Transverse colon (tissue), 4 donors: ENCODE results near the gene KAT6B. TPM values are rescaled to one million over a fixed set of nuclear protein-coding genes. Genes with fewer than 3 reads are reported as not detected.

Experiments
- DNase-seq: peaks from one replicate; pipeline ENCODE4 v3.0.0-alpha.2; 2019
- H3K27ac ChIP-seq, 4 donors: fragments of 200-600 bp; sonication (generic); 2 replicates each; pipeline ENCODE4 v1.5.1; 2016 to 2018; ENCODE audit warnings: inconsistent platforms in 4 of 4
- H3K27me3 ChIP-seq: fragments of 200-600 bp; sonication (generic); 2 replicates; pipeline ENCODE4 v1.5.1; 2017; ENCODE audit warnings: inconsistent platforms
- H3K36me3 ChIP-seq, 4 donors: fragments of 200-600 bp; sonication (generic); 2 replicates each; pipeline ENCODE4 v1.5.1; 2017 to 2019; ENCODE audit warnings: inconsistent platforms in 4 of 4
- H3K4me1 ChIP-seq, 4 donors: fragments of 200-600 bp; sonication (generic); 2 replicates each; pipeline ENCODE4 v1.5.1; 2017 to 2020; ENCODE audit warnings: inconsistent platforms in 4 of 4
- H3K4me3 ChIP-seq, 4 donors: fragments of 200-600 bp; sonication (generic); 1 replicate in 1 of 4; 2 replicates in 3 of 4; pipeline versions ENCODE4 v1.5.1 to v1.6.1; 2017 to 2019; ENCODE audit warnings: inconsistent platforms in 4 of 4
- H3K9me3 ChIP-seq, 2 donors: fragments of 200-600 bp; sonication (generic); 2 replicates each; pipeline ENCODE4 v1.5.1; 2017 to 2019; ENCODE audit warnings: inconsistent platforms in 2 of 2
- EP300 ChIP-seq: sonication (generic); formaldehyde crosslinking; IDR thresholded peaks from one replicate; pipeline ENCODE4 v1.6.1; 2017; ENCODE audit warnings: antibody characterized with exemption, low read depth
- POLR2A ChIP-seq: fragments of 450-650 bp; IDR thresholded peaks from one replicate; pipeline ENCODE4 v1.6.1; 2016; ENCODE audit warnings: antibody characterized with exemption, mild to moderate bottlenecking, moderate library complexity
- POLR2AphosphoS5 ChIP-seq, 3 donors: sonication (generic); formaldehyde crosslinking; IDR thresholded peaks; one replicate each; pipeline ENCODE4 v1.6.1; 2016; ENCODE audit warnings: antibody characterized with exemption in 3 of 3
- WGBS, 2 donors: methylation state at CpG; one replicate each; pipeline ENCODE4 v1.1.5; 2018; ENCODE audit warnings: low coverage in 1 of 2; 5-methylcytosine and 5-hydroxymethylcytosine counted together
- in situ Hi-C, 4 donors: fragments of 200-750 bp; cut with MboI; loops; one replicate each; pipeline versions ENCODE4 v1.15.0 to v1.15.1; 2017; ENCODE audit warnings: low sequenced_read_pairs in 3 of 4, low pct_ligation_motif_present in 1 of 4, low pct_unique_long_range_greater_than_20kb in 1 of 4
- intact Hi-C: fragments of 100-400 bp; cut with DNase I; formaldehyde crosslinking; loops from one replicate; pipeline ENCODE4 v1.15.1; 2023; ENCODE audit warnings: low total_unique reads
- total RNA-seq, 4 donors: library from RNA; depleted of rRNA; stranded (reverse); fragments of >200 nt; gene quantifications; one replicate each; pipeline ENCODE4 v1.1.0, GENCODE V29; 2016
- TF ChIP-seq, protein P1 (sequence below), 5 experiments: fragments of 200-600 bp in 3 of 5; fragments of 450-650 bp in 2 of 5; sonication (generic) in 3 of 5; IDR thresholded peaks; 1 replicate in 2 of 5; 2 replicates in 3 of 5; pipeline ENCODE4 v1.5.1; 2016 to 2017; ENCODE audit warnings: antibody characterized with exemption in 5 of 5, inconsistent platforms in 3 of 5, mild to moderate bottlenecking in 2 of 5, moderate library complexity in 1 of 5

The KAT6B gene
- total RNA-seq, 4 donors from 2014 or later = 27.3 to 67.0 (median 54.9) TPM

DNA sequence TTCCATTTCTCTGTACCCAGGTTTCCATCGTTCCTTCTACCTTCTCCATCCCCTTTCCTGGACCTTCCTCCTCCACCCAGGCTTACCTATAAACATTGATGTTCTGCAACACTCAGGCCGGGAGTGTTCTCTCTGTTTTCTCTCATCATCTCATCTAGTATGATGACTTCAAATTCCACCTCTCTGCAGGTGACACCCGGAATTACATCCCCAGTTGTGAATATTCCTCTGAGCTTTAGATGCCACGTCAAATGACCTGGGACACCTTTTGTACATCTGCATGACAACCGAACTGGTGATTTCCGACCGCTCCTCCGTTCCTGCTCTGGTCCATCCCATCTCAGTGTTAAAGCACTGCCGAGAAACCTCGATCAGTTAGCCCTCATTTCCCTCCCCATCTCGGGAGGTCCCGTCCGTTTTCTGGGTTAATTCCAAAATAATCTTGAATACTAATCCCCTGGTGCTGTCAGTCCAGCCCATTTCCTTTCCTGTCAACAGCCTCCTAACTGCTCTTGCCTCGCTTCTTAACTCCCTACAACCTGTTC lies 208.4 kb downstream of the KAT6B start:
- 87 to 89% methylated on average over 13 to 14 of the region's 14 CpGs for WGBS, 2 donors
- Histone ChIP-seq H3K4me1 (no peaks in the 10 kb centered on the region), H3K27me3 (no peaks in the 10 kb centered on the region), H3K9me3 (no peaks in the 10 kb centered on the region), H3K36me3 (no peaks in the 10 kb centered on the region), H3K27ac (no peak overlapping the region), H3K4me3 (no peak overlapping the region)
- DNase-seq = no peak
- intact Hi-C loops = no loop called here
- in situ Hi-C loops = no loop called here
- TF ChIP-seq EP300 = no peak
- TF ChIP-seq POLR2AphosphoS5 (IDR thresholded peaks at IDR 0.05) = no peak
- TF ChIP-seq, protein P1, sequence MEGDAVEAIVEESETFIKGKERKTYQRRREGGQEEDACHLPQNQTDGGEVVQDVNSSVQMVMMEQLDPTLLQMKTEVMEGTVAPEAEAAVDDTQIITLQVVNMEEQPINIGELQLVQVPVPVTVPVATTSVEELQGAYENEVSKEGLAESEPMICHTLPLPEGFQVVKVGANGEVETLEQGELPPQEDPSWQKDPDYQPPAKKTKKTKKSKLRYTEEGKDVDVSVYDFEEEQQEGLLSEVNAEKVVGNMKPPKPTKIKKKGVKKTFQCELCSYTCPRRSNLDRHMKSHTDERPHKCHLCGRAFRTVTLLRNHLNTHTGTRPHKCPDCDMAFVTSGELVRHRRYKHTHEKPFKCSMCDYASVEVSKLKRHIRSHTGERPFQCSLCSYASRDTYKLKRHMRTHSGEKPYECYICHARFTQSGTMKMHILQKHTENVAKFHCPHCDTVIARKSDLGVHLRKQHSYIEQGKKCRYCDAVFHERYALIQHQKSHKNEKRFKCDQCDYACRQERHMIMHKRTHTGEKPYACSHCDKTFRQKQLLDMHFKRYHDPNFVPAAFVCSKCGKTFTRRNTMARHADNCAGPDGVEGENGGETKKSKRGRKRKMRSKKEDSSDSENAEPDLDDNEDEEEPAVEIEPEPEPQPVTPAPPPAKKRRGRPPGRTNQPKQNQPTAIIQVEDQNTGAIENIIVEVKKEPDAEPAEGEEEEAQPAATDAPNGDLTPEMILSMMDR (IDR thresholded peaks at IDR 0.05) = no peak
- TF ChIP-seq POLR2A = no peak

DNA sequence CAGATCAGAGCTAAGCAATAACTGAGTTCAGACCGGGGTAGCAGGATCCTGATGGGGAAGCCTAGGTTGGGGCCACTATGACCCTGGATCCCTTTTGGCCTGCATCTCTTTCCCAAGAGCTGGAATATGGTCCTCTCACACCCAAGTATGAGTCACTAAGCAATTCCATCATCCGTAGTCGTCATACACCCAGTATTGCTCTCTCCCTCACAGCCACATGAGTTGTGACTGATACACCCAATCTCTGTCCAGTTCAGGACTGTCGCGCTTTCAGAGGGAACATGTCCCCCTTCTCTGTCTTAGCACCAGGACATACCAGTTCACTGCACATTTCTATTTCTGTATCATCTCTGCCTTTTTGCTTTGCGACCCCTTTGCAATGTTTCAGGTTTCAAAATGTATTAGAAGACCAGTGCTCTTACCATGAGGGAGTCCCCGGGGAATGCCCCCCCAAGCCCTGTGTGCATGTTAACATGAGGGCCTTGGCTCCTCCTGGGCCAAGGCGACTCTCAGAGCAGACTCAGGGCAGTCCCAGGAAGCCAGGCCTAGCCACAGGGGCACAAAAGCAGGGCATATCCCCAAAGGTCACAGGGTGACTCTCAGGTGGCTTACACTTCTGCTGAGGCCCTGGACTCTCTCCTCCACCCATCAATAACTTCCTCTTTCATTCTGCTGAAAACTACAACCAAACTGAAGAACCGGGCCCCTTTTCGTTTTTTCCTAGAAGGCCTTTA lies 209.7 kb downstream of the KAT6B start:
- Histone ChIP-seq H3K27ac (no peak overlapping the region), H3K27me3 (no peaks in the 10 kb centered on the region), H3K4me3 (no peak overlapping the region), H3K36me3 (no peaks in the 10 kb centered on the region), H3K9me3 (no peaks in the 10 kb centered on the region), H3K4me1 (no peaks in the 10 kb centered on the region)
- 78 to 90% methylated on average over 2 to 10 of the region's 10 CpGs for WGBS, 2 donors
- DNase-seq = no peak
- intact Hi-C loops = no loop called here
- in situ Hi-C loops = no loop called here
- TF ChIP-seq, protein P1 (IDR thresholded peaks at IDR 0.05) = no peak
- no peak for TF ChIP-seq POLR2A
- TF ChIP-seq EP300 = no peak
- TF ChIP-seq POLR2AphosphoS5 (IDR thresholded peaks at IDR 0.05) = no peak

DNA sequence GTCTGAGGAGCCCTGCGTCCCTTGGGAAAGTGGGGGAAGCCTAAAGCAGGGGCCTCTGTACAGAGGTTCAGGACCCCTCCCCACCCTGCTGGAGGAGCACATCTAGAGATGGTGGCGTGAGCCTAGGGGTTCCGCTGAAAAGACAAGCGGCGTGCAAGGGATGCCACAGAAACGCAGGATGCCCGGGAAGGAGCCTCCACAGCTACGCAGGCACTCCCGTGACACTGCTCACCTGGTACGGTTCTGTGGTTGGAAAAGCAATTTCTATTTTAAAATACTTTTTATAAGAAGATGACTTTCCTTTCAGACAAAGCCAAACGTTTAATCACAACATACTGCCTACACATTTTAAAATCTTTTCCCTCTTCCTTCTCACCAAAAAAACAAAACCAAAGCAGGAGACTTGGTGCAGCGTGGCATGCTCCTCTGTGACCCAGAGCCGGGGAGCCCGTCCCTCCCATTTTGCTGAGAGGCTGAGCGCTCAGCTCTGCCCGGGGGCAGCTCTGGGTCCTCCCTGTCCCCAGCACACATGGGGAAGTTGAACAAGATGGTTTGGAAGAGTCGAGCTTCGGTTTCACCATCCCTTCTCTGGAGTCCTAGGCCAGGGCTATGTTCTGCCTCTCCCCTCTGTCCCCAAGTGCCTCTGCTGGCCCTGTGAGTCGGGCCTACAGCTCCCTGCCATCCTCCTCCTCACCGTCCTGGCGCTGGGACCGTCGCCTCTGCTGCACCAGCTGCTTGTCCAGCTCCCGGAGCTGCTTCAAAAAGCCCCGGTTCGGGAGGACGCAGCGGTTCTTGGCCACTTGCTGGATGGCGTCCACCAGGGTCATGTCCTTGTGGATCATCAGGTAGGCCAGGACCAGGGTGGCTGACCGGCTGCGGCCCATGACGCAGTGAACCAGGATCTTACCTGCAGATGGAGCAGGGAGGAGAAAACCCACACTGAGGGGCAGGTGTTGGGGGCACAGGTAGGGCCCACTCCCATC lies 211.1 kb downstream of the KAT6B start:
- in situ Hi-C loops = no loop called here
- Histone ChIP-seq H3K4me3 (no peak overlapping the region), H3K27ac (no peak overlapping the region), H3K9me3 (no peaks in the 10 kb centered on the region), H3K27me3 (no peaks in the 10 kb centered on the region), H3K4me1 (peaks cover 0 to 4% (median 0%) of the 10 kb centered on the region in 4 donors), H3K36me3 (no peaks in the 10 kb centered on the region)
- intact Hi-C loops = no loop called here
- TF ChIP-seq POLR2A (no peak), POLR2AphosphoS5 (IDR thresholded peaks at IDR 0.05) (no peak), EP300 (no peak)
- TF ChIP-seq, protein P1 (IDR thresholded peaks at IDR 0.05) = no peak
- no peak for DNase-seq
- 95 to 97% methylated on average over 12 to 32 of the region's 32 CpGs for WGBS, 2 donors

DNA sequence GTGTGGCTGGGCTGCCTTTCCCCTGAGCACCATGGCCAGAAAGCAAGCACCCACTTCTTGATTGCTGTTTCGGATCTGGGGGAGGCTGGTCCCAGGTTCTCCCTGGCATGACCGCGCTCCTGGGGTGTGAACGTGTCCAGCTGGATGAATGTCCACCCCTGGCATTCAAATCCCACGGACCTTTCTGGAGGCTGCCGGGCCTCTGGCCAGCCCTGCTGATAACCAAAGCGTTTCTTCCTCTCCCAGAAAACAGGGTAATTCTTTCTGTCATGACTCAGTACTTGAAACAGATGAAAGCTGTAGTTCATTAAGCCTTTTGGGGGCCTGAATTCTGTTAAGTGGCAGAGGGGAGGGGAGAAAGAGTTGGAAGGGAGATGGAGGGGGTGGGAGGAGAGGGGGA lies 211.9 kb downstream of the KAT6B start:
- no peaks in the 10 kb centered on the region for H3K27me3 ChIP-seq
- intact Hi-C loops (no loop called here), in situ Hi-C loops (no loop called here)
- no peak for DNase-seq
- no peak overlapping the region for H3K4me3 ChIP-seq
- 88% methylated on average over 7 of the region's 7 CpGs; no CpG with 5 or more reads in 1 of the 2 donors for WGBS, 2 donors
- no peaks in the 10 kb centered on the region for H3K9me3 ChIP-seq
- H3K4me1 ChIP-seq = peaks cover 0 to 5% (median 0%) of the 10 kb centered on the region in 4 donors
- H3K27ac ChIP-seq = no peak overlapping the region
- no peaks in the 10 kb centered on the region for H3K36me3 ChIP-seq
- TF ChIP-seq, protein P1 (IDR thresholded peaks at IDR 0.05) = no peak
- no peak for TF ChIP-seq POLR2A
- no peak for TF ChIP-seq EP300
- TF ChIP-seq POLR2AphosphoS5 (IDR thresholded peaks at IDR 0.05) = no peak
